HL-60 (cell line): ENCODE measurements around the gene MCU.

ENCODE experiments used
- DNase-seq, 2 experiments: peaks; one replicate each; pipeline ENCODE4 v3.0.0-alpha.2; 2010 to 2020; ENCODE audit warnings: low read depth in 1 of 2, low spot score in 1 of 2
- H3K27ac ChIP-seq: fragments of 250-450 bp; sonication (Bioruptor Pico); replicated peaks from 2 replicates; pipeline ENCODE4 v1.5.1; 2020; ENCODE audit warnings: mild to moderate bottlenecking, moderate library complexity
- H3K27me3 ChIP-seq: fragments of 250-450 bp; sonication (Bioruptor Pico); 2 replicates; pipeline ENCODE4 v1.5.1; 2021; ENCODE audit warnings: mild to moderate bottlenecking, moderate library complexity; ENCODE audit not compliant: insufficient read depth, poor library complexity, severe bottlenecking
- H3K4me3 ChIP-seq: replicated peaks from 2 replicates; pipeline ENCODE4 v1.5.1; 2011; ENCODE audit warnings: mild to moderate bottlenecking, control low read depth, low read length; ENCODE audit not compliant: insufficient read depth
- GABPA ChIP-seq: IDR thresholded peaks from 2 replicates; pipeline ENCODE4 v1.6.1; 2012; ENCODE audit warnings: low read depth
- POLR2AphosphoS5 ChIP-seq: IDR thresholded peaks from 2 replicates; pipeline ENCODE4 v1.6.1; 2012; ENCODE audit warnings: low read depth
- SPI1 ChIP-seq: IDR thresholded peaks from 2 replicates; pipeline ENCODE4 v1.6.1; 2012; ENCODE audit warnings: low read depth, mild to moderate bottlenecking, borderline replicate concordance
- TF ChIP-seq, protein P1 (sequence below): IDR thresholded peaks from one replicate; pipeline ENCODE4 v1.5.1; 2011; ENCODE audit warnings: low read length, control low read depth, inconsistent platforms; ENCODE audit not compliant: insufficient read depth
- TF ChIP-seq, protein P2 (sequence below): IDR thresholded peaks from 2 replicates; pipeline ENCODE4 v1.6.1; 2012; ENCODE audit warnings: low read depth; ENCODE audit not compliant: insufficient replicate concordance

The MCU gene

DNA sequence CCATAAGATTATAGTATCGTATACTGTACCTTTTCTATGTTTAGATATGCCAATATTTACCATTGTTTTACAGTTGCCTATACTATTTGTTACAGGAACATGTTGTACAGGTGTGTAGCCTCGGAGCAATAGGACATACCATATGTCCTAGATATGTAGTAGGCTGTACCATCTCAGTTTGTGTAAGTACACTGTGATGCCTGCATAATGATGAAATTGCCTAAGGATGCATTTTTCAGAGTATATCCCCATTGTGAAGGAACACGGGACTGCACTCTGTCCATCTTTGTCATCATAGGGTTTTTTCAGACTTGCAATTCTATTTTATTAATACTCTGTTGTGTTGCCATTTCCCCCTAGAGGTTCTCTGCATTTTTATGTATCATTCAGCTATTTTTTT lies 50.1 kb downstream of the MCU start:
- TF ChIP-seq, protein P1, sequence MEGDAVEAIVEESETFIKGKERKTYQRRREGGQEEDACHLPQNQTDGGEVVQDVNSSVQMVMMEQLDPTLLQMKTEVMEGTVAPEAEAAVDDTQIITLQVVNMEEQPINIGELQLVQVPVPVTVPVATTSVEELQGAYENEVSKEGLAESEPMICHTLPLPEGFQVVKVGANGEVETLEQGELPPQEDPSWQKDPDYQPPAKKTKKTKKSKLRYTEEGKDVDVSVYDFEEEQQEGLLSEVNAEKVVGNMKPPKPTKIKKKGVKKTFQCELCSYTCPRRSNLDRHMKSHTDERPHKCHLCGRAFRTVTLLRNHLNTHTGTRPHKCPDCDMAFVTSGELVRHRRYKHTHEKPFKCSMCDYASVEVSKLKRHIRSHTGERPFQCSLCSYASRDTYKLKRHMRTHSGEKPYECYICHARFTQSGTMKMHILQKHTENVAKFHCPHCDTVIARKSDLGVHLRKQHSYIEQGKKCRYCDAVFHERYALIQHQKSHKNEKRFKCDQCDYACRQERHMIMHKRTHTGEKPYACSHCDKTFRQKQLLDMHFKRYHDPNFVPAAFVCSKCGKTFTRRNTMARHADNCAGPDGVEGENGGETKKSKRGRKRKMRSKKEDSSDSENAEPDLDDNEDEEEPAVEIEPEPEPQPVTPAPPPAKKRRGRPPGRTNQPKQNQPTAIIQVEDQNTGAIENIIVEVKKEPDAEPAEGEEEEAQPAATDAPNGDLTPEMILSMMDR = no peak
- TF ChIP-seq, protein P2, sequence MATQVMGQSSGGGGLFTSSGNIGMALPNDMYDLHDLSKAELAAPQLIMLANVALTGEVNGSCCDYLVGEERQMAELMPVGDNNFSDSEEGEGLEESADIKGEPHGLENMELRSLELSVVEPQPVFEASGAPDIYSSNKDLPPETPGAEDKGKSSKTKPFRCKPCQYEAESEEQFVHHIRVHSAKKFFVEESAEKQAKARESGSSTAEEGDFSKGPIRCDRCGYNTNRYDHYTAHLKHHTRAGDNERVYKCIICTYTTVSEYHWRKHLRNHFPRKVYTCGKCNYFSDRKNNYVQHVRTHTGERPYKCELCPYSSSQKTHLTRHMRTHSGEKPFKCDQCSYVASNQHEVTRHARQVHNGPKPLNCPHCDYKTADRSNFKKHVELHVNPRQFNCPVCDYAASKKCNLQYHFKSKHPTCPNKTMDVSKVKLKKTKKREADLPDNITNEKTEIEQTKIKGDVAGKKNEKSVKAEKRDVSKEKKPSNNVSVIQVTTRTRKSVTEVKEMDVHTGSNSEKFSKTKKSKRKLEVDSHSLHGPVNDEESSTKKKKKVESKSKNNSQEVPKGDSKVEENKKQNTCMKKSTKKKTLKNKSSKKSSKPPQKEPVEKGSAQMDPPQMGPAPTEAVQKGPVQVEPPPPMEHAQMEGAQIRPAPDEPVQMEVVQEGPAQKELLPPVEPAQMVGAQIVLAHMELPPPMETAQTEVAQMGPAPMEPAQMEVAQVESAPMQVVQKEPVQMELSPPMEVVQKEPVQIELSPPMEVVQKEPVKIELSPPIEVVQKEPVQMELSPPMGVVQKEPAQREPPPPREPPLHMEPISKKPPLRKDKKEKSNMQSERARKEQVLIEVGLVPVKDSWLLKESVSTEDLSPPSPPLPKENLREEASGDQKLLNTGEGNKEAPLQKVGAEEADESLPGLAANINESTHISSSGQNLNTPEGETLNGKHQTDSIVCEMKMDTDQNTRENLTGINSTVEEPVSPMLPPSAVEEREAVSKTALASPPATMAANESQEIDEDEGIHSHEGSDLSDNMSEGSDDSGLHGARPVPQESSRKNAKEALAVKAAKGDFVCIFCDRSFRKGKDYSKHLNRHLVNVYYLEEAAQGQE = no peak
- TF ChIP-seq GABPA = no peak
- no peak for TF ChIP-seq POLR2AphosphoS5
- Histone ChIP-seq H3K27me3 (no peaks in the 10 kb centered on the region), H3K27ac (no peak overlapping the region), H3K4me3 (no peak overlapping the region)
- no peak for DNase-seq

DNA sequence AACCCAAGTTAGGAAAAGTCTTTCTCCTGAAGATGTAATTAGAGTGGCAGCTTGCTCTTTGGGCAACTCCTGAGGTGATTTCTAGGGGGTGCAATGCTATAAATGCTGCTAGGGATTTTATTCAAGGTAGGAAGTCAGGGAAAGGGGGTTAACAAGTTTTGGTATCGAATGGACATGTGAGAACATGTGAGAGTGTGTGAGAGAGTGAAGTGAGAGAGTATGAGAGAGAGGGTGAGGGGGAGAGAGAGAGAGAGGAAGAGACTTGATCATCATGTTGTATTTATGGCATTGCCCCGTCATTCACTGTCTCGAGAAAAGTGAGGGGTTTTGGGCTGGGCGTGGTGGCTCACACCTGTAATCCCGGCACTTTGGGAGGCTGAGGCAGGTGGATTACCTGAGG lies 50.9 kb downstream of the MCU start:
- H3K27ac ChIP-seq = no peak overlapping the region
- H3K27me3 ChIP-seq = no peaks in the 10 kb centered on the region
- no peak overlapping the region for H3K4me3 ChIP-seq
- no peak for DNase-seq
- TF ChIP-seq, protein P1 = no peak
- TF ChIP-seq, protein P2 = no peak
- TF ChIP-seq SPI1 = no peak
- TF ChIP-seq GABPA = no peak
- no peak for TF ChIP-seq POLR2AphosphoS5

DNA sequence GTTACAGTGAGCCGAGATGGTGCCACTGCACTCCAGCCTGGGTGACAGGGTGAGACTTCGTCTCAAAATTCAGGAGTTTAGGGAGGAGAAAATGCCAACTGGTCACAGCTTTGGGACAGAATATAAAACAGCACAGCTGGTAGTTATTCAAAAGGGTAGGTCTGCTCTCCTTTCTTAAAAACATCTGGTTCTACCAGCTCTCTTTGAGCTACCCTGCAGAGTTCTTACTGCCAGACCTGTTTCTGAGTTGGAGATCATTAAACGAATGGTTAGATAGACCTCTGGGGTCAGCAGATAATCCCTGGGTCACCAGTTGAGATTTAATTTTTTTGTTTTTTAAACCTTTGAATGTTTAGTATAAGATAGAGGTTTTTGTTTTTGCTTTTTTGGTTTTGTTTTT lies 52.6 kb downstream of the MCU start:
- Histone ChIP-seq H3K27ac (no peak overlapping the region), H3K4me3 (no peak overlapping the region), H3K27me3 (no peaks in the 10 kb centered on the region)
- no peak for DNase-seq
- TF ChIP-seq GABPA (no peak), POLR2AphosphoS5 (no peak), SPI1 (no peak)
- TF ChIP-seq, protein P2 = no peak
- TF ChIP-seq, protein P1 = no peak
